ENCODE data around the gene RABL6. TPM values are rescaled to one million over a fixed set of nuclear protein-coding genes. Genes with fewer than 3 reads are reported as not detected.
"Not testable (repeated sequence)": the region's sequence is repeated elsewhere in the genome, so short reads cannot be mapped to it uniquely, and the experiment has no call there.

Gene RABL6
- total RNA-seq, 1 donor from 2014 or later: 64.1 TPM

- H3K4me3 ChIP-seq: no peak overlapping the region
- H3K36me3 ChIP-seq: no peaks in the 10 kb centered on the region
- no peak overlapping the region for H3K27ac ChIP-seq (replicated peaks)
- peaks cover 50% of the 10 kb centered on the region for H3K27me3 ChIP-seq (ENCODE audit: low read depth)
- H3K9me3 ChIP-seq (replicated peaks): no peaks in the 10 kb centered on the region
- no peak for TF ChIP-seq CTCF (IDR thresholded peaks at IDR 0.05; ENCODE audit: borderline replicate concordance)
- DNase-seq: no peak
- H3K4me1 ChIP-seq: peaks cover 47% of the 10 kb centered on the region
- intact Hi-C loops (cut with micrococcal nuclease): no loop called here
These were observed 5.4 kb upstream of the RABL6 start for GRCh38 chr9:136802321-136802720.

DNA sequence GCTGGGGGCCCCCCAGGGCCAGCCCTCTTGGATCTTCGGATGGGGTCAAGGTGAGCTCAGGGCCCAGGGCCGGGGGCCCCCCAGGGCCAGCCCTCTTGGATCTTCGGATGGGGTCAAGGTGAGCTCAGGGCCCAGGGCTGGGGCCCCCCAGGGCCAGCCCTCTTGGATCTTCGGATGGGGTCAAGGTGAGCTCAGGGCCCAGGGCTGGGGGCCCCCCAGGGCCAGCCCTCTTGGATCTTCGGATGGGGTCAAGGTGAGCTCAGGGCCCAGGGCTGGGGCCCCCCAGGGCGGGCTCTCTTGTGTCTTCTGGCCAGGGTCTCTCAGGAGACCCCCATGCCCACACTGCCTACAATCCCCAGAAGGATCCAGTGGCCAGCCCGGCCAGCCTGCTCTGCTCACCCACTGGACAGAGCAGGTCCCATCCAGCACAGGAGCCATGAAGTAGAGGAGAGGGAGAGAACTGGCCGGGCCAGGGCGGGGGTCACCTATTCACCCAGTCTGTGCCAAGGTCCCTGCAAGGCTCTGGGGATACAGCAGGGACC lies 4.7 kb upstream of the RABL6 start:
- H3K4me1 ChIP-seq: peaks cover 44% of the 10 kb centered on the region
- intact Hi-C loops (cut with micrococcal nuclease); H3K4me3 ChIP-seq; H3K9me3 ChIP-seq (replicated peaks); H3K27ac ChIP-seq (replicated peaks); DNase-seq; H3K36me3 ChIP-seq: not testable (repeated sequence)
- peaks cover 43% of the 10 kb centered on the region for H3K27me3 ChIP-seq (ENCODE audit: low read depth)

GRCh38 chr9:136803551-136804508 lies 3.9 kb upstream of the RABL6 start:
- intact Hi-C loops (cut with micrococcal nuclease): no loop called here

DNA sequence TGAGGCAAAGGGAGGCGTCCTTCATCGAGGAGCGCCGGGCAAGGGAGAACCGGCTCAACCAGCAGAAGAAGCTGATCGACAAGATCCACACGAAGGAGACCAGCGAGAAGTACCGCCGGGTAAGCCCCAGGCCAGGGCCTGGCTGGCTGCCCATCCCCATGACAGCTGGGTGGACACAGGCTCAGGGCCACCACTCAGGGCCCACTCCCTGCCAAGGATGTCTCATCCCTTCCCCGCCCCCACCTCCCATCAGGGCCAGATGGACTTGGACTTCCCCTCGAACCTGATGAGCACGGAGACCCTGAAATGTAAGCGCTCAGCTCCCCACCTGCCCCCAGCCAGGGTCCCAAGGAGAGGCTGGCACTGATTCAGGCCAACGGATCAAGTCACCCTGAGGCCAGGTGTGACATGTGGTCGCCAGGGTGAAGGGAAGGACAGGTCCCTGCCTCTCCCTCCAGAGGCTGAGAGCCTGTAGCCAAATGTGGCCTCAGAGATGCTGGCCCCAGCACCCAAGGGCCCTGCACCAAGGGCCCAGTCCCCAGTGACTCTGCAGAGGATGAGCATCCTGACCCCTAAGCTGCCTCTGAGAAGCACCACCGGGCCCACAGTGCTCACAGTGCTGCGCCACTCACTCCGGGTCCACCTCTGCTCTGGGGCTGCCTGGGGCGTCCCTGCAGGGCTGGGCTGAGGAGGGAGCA lies 3.1 kb upstream of the RABL6 start:
- no peak overlapping the region for H3K27ac ChIP-seq (replicated peaks)
- H3K4me1 ChIP-seq: peaks cover 53% of the 10 kb centered on the region
- H3K36me3 ChIP-seq: no peaks in the 10 kb centered on the region
- H3K27me3 ChIP-seq (ENCODE audit: low read depth): peaks cover 27% of the 10 kb centered on the region
- intact Hi-C loops (cut with micrococcal nuclease): no loop called here
- no peak for TF ChIP-seq CTCF (IDR thresholded peaks at IDR 0.05; ENCODE audit: borderline replicate concordance)
- H3K4me3 ChIP-seq: no peak overlapping the region
- DNase-seq: no peak
- H3K9me3 ChIP-seq (replicated peaks): no peaks in the 10 kb centered on the region

More at GRCh38 chr9:136803551-136804508, 3.9 kb upstream of the RABL6 start:
- no peak for TF ChIP-seq CTCF (IDR thresholded peaks at IDR 0.05; ENCODE audit: borderline replicate concordance)
- H3K4me1 ChIP-seq: peaks cover 52% of the 10 kb centered on the region
- no peak for DNase-seq
- no peaks in the 10 kb centered on the region for H3K9me3 ChIP-seq (replicated peaks)
- H3K36me3 ChIP-seq: no peaks in the 10 kb centered on the region
- no peak overlapping the region for H3K4me3 ChIP-seq
- H3K27ac ChIP-seq (replicated peaks): no peak overlapping the region
- peaks cover 36% of the 10 kb centered on the region for H3K27me3 ChIP-seq (ENCODE audit: low read depth)

DNA sequence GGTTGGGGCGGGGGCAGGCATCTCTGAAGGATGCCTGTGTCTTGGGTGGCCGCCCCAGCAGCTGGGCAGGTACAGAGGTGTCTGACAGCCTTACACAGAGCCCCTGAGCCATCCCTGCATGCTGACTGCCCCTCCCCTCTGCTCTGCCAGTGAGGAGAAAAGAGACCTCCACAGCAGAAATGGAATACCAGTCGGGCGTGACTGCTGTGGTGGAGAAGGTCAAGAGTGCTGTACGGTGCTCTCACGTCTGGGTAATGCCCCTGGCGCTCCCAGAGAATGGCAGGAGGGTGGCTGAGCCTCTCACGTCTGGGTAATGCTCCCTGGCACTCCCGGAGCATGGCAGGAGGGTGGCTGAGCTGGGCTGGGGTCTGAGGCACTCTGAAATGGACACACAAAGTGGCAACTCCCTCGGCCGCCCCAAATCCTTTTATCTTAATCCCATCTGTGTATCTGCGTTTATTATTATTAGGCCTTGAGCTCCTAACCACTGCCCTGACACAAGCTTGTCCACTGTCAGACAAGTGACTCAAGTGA lies 2.5 kb upstream of the RABL6 start:
- intact Hi-C loops (cut with micrococcal nuclease): no loop called here

More for the DNA sequence above, 2.5 kb upstream of the RABL6 start:
- H3K36me3 ChIP-seq: no peaks in the 10 kb centered on the region
- H3K27ac ChIP-seq (replicated peaks): no peak overlapping the region
- peaks cover 22% of the 10 kb centered on the region for H3K27me3 ChIP-seq (ENCODE audit: low read depth)
- DNase-seq: no peak
- no peak for TF ChIP-seq CTCF (IDR thresholded peaks at IDR 0.05; ENCODE audit: borderline replicate concordance)
- peaks cover 53% of the 10 kb centered on the region for H3K4me1 ChIP-seq
- H3K4me3 ChIP-seq: no peak overlapping the region
- H3K9me3 ChIP-seq (replicated peaks): no peaks in the 10 kb centered on the region

Measured in left ventricle myocardium inferior (tissue), 1 donor.